ENCODE results near the gene ABCC9. TPM values are rescaled to one million over a fixed set of nuclear protein-coding genes. Genes with fewer than 3 reads are reported as not detected.

Gene ABCC9
- total RNA-seq, 4 donors from 2014 or later, result 39.7 to 118 (median 78.4) TPM

DNA sequence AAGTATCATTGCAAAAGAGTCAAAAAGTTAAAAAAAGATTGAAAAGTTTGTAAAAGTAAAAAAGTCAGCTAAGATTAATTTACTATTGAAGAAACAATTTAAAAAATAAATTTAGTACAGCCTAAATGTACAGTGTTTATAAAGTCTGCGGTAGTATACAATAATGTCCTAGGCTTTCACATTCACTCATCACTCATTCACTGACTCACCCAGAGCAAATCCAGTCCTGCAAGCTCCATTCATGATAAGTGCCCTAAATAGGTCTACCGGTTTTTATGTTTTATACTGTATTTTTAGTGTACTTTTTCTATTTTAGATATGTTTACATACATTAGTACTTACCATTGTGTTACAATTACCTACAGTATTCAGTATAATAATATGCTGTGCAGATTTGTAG is 43.9 kb upstream of the ABCC9 start:
- intact Hi-C loops (cut with DNase I; ENCODE audit: low total_unique reads), result no loop called here

DNA sequence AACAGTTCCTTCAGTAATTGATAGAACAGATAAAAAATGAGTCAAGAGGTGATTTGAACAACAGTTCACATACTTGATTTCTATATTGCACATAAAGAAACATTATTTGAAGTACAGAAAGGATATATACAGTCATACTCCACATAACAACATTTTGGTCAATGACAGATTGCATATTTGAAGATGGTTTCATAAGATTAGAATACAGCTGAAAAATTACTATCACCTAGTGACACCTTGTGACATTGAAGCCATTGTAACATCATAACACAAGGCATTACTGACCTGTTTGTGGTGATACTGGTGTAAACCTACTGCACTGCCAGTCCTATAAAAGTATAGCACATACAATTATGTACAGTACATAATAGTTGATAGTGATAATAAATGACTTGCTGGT is 43.1 kb upstream of the ABCC9 start:
- H3K27me3 ChIP-seq, result no peaks in the 10 kb centered on the region
- H3K4me3 ChIP-seq, result no peak overlapping the region
- no peaks in the 10 kb centered on the region for H3K9me3 ChIP-seq
- intact Hi-C loops (cut with DNase I; ENCODE audit: low total_unique reads), result no loop called here
- DNase-seq, result no peak
- H3K36me3 ChIP-seq, result no peaks in the 10 kb centered on the region
- no peak for TF ChIP-seq POLR2A (IDR thresholded peaks at IDR 0.05)
- TF ChIP-seq, protein P1, sequence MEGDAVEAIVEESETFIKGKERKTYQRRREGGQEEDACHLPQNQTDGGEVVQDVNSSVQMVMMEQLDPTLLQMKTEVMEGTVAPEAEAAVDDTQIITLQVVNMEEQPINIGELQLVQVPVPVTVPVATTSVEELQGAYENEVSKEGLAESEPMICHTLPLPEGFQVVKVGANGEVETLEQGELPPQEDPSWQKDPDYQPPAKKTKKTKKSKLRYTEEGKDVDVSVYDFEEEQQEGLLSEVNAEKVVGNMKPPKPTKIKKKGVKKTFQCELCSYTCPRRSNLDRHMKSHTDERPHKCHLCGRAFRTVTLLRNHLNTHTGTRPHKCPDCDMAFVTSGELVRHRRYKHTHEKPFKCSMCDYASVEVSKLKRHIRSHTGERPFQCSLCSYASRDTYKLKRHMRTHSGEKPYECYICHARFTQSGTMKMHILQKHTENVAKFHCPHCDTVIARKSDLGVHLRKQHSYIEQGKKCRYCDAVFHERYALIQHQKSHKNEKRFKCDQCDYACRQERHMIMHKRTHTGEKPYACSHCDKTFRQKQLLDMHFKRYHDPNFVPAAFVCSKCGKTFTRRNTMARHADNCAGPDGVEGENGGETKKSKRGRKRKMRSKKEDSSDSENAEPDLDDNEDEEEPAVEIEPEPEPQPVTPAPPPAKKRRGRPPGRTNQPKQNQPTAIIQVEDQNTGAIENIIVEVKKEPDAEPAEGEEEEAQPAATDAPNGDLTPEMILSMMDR (IDR thresholded peaks at IDR 0.05), result no peak
- no peaks in the 10 kb centered on the region for H3K4me1 ChIP-seq
- no peak overlapping the region for H3K27ac ChIP-seq

More for the DNA sequence above, 43.9 kb upstream of the ABCC9 start:
- H3K4me3 ChIP-seq, result no peak overlapping the region
- no peaks in the 10 kb centered on the region for H3K36me3 ChIP-seq
- H3K4me1 ChIP-seq, result no peaks in the 10 kb centered on the region
- no peaks in the 10 kb centered on the region for H3K27me3 ChIP-seq
- TF ChIP-seq POLR2A (IDR thresholded peaks at IDR 0.05), result no peak
- TF ChIP-seq, protein P1 (IDR thresholded peaks at IDR 0.05), result no peak
- no peak for DNase-seq
- H3K27ac ChIP-seq, result no peak overlapping the region
- H3K9me3 ChIP-seq, result no peaks in the 10 kb centered on the region

DNA sequence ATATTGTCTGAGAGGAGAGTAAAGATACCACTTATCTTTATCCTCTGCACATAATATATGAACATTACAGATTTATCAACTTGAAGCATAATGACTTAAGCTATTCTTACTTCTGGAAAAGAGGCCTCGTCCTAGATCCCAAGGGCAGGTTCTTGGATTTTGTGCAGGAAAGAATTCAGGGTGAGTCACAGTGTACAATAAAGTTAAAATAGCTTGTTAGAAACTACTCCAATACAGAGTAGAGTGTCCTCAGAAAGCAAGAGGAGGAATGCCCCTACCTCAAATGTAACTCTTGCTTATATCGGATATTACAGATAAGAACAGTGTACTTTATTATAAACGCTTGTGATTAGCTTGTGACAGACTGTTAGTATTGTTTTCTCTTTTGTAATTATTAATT is 41.9 kb upstream of the ABCC9 start:
- Histone ChIP-seq H3K4me3 (no peak overlapping the region), H3K36me3 (no peaks in the 10 kb centered on the region), H3K27ac (no peak overlapping the region), H3K27me3 (no peaks in the 10 kb centered on the region), H3K9me3 (no peaks in the 10 kb centered on the region), H3K4me1 (no peaks in the 10 kb centered on the region)
- TF ChIP-seq, protein P1 (IDR thresholded peaks at IDR 0.05), result no peak
- no peak for TF ChIP-seq POLR2A (IDR thresholded peaks at IDR 0.05)
- intact Hi-C loops (cut with DNase I; ENCODE audit: low total_unique reads), result no loop called here
- no peak for DNase-seq

DNA sequence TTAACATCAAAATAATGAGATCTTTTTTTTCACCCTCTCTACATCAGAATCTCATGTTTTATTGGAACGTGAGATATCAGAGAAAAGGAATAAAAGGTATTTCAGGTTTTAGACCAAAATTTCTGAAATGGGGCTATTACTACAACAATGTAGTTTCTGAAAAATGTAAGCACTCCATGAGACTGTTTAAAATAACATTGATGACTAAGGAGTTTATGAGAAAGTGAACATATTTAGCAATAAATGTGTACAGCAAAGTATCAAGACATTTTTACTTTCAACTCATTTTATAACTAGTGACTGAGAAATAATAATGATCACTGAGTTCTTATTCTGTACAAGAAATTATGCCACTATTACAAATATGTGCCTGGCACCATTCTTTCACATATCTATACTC is 39.3 kb upstream of the ABCC9 start:
- intact Hi-C loops (cut with DNase I; ENCODE audit: low total_unique reads), result no loop called here
- TF ChIP-seq, protein P1 (IDR thresholded peaks at IDR 0.05), result no peak
- TF ChIP-seq POLR2A (IDR thresholded peaks at IDR 0.05), result no peak
- no peaks in the 10 kb centered on the region for H3K4me1 ChIP-seq
- DNase-seq, result no peak
- H3K36me3 ChIP-seq, result no peaks in the 10 kb centered on the region
- no peaks in the 10 kb centered on the region for H3K27me3 ChIP-seq
- no peak overlapping the region for H3K27ac ChIP-seq
- no peak overlapping the region for H3K4me3 ChIP-seq
- no peaks in the 10 kb centered on the region for H3K9me3 ChIP-seq

DNA sequence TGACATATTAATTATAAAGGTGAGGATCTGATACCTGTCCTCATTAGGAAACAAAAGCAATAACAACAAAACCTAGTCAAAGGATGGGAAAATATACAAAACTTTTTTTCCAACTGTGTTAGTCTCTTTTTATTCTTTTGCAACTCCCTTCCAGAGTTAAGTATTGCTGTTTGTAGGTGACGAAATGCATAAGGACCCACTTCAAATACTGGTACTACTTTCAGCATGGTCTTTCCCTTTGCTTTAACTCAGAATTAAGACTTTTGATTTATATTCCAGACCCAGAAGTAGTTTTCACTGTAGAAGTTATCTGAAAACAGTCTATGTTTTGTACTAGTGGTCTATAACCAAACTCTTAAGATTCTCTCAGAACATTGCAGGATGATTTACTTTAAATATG is 34.1 kb upstream of the ABCC9 start:
- no peaks in the 10 kb centered on the region for H3K36me3 ChIP-seq
- no peaks in the 10 kb centered on the region for H3K9me3 ChIP-seq
- TF ChIP-seq, protein P1 (IDR thresholded peaks at IDR 0.05), result no peak
- TF ChIP-seq POLR2A (IDR thresholded peaks at IDR 0.05), result no peak
- intact Hi-C loops (cut with DNase I; ENCODE audit: low total_unique reads), result no loop called here
- H3K4me3 ChIP-seq, result no peak overlapping the region
- no peaks in the 10 kb centered on the region for H3K4me1 ChIP-seq
- H3K27me3 ChIP-seq, result no peaks in the 10 kb centered on the region
- H3K27ac ChIP-seq, result no peak overlapping the region
- DNase-seq, result no peak
